WTC11 (cell line): ENCODE measurements around the gene GXYLT2.
"Not testable (repeated sequence)": the region's sequence is repeated elsewhere in the genome, so short reads cannot be mapped to it uniquely, and the experiment has no call there.

ENCODE experiments used
- AFF4 ChIP-seq: sonication (generic); formaldehyde crosslinking; IDR thresholded peaks from 2 replicates; pipeline ENCODE4 v1.8.1; 2023; ENCODE audit warnings: mild to moderate bottlenecking, missing genetic modification reagents, borderline replicate concordance
- ATF1 ChIP-seq: sonication (generic); formaldehyde crosslinking; IDR thresholded peaks from 2 replicates; pipeline ENCODE4 v1.8.1; 2023; ENCODE audit warnings: mild to moderate bottlenecking, moderate library complexity, missing genetic modification reagents
- ATF2 ChIP-seq: sonication (generic); formaldehyde crosslinking; IDR thresholded peaks from 2 replicates; pipeline ENCODE4 v1.8.1; 2022; ENCODE audit warnings: low read depth, missing genetic modification reagents, borderline replicate concordance
- CTCF ChIP-seq: fragments of 200-600 bp; IDR thresholded peaks from 2 replicates; pipeline ENCODE4 v1.8.0; 2022; ENCODE audit warnings: antibody characterized with exemption
- E2F4 ChIP-seq: sonication (generic); formaldehyde crosslinking; IDR thresholded peaks from 2 replicates; pipeline ENCODE4 v1.8.1; 2022; ENCODE audit warnings: low read depth, mild to moderate bottlenecking, moderate library complexity, missing genetic modification reagents, borderline replicate concordance
- E2F5 ChIP-seq: sonication (generic); formaldehyde crosslinking; IDR thresholded peaks from 2 replicates; pipeline ENCODE4 v1.8.1; 2022; ENCODE audit warnings: mild to moderate bottlenecking, moderate library complexity, missing genetic modification reagents

- not testable (repeated sequence) for TF ChIP-seq CTCF; ATF2 (CRISPR knock-in tag); AFF4 (CRISPR knock-in tag); ATF1 (CRISPR knock-in tag); E2F4 (CRISPR knock-in tag); E2F5 (CRISPR knock-in tag)
These were observed 115.2 kb downstream of the GXYLT2 start for GRCh38 chr3:73003050-73003449.
